ENCODE data around the gene GP2. TPM values are rescaled to one million over a fixed set of nuclear protein-coding genes. Genes with fewer than 3 reads are reported as not detected.

GP2 gene
- total RNA-seq, 4 donors from 2014 or later, result 0.98 to 7.8 (median 2.7) TPM

DNA sequence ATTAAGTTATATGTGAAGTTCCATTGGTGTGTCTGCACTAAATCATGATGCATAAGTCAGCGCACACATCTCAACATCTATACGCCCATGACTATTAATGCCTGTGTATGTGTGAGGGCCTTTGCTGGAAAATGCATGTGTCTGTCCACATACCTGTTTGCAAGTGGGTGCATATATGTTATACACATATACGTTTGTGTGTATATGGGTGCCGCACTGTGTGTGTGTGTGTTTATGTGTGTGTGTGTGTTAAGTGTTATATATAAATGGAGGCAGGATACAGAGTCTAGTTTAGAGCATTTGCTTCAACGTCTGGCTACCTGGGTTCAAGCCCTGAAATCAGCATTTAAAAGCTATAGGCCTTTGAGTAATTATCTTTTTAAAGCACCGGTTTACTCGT is 19.5 kb downstream of the GP2 start:
- TF ChIP-seq EP300 (IDR thresholded peaks at IDR 0.05) (no peak), POLR2A (IDR thresholded peaks at IDR 0.05) (no peak)
- TF ChIP-seq, protein P1, sequence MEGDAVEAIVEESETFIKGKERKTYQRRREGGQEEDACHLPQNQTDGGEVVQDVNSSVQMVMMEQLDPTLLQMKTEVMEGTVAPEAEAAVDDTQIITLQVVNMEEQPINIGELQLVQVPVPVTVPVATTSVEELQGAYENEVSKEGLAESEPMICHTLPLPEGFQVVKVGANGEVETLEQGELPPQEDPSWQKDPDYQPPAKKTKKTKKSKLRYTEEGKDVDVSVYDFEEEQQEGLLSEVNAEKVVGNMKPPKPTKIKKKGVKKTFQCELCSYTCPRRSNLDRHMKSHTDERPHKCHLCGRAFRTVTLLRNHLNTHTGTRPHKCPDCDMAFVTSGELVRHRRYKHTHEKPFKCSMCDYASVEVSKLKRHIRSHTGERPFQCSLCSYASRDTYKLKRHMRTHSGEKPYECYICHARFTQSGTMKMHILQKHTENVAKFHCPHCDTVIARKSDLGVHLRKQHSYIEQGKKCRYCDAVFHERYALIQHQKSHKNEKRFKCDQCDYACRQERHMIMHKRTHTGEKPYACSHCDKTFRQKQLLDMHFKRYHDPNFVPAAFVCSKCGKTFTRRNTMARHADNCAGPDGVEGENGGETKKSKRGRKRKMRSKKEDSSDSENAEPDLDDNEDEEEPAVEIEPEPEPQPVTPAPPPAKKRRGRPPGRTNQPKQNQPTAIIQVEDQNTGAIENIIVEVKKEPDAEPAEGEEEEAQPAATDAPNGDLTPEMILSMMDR (IDR thresholded peaks at IDR 0.05), result no peak
- Histone ChIP-seq H3K4me3 (no peak overlapping the region), H3K9me3 (no peaks in the 10 kb centered on the region), H3K4me1 (no peaks in the 10 kb centered on the region), H3K27me3 (no peaks in the 10 kb centered on the region), H3K27ac (no peak overlapping the region), H3K36me3 (no peaks in the 10 kb centered on the region)
- WGBS, 2 donors, result 88 to 90% methylated on average over 7 of the region's 7 CpGs
- no peak for DNase-seq (ENCODE audit: low spot score in 2 of 2)

DNA sequence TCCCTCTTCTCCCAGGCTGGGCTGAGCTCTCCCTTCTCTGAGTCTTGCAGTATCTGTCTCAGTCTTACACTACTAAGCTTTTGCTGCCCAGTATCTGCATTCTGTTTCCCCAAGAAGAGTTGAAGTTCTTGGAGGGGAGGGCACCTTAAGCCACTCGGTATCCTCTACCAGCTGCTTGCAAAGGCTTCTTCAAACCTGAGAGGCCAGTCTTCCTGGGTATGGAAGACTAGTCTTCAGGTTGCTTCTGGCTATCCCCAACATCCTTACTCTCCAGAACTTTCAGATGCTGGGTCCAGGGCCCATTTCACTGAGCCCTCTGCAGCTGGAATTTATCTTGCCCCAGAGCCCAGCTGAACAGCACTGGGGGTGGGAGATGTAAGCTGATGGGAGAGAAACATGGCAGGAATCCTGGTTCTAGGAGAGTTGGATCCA is 20.1 kb downstream of the GP2 start:
- no peaks in the 10 kb centered on the region for H3K4me1 ChIP-seq
- DNase-seq (ENCODE audit: low spot score in 2 of 2), result no peak
- TF ChIP-seq, protein P1 (IDR thresholded peaks at IDR 0.05), result no peak
- TF ChIP-seq POLR2A (IDR thresholded peaks at IDR 0.05), result no peak
- TF ChIP-seq EP300 (IDR thresholded peaks at IDR 0.05), result no peak
- WGBS, 2 donors, result 81 to 87% methylated on average over 1 of the region's 1 CpG
- no peak overlapping the region for H3K4me3 ChIP-seq
- no peaks in the 10 kb centered on the region for H3K27me3 ChIP-seq
- no peak overlapping the region for H3K27ac ChIP-seq
- H3K9me3 ChIP-seq, result no peaks in the 10 kb centered on the region
- no peaks in the 10 kb centered on the region for H3K36me3 ChIP-seq

DNA sequence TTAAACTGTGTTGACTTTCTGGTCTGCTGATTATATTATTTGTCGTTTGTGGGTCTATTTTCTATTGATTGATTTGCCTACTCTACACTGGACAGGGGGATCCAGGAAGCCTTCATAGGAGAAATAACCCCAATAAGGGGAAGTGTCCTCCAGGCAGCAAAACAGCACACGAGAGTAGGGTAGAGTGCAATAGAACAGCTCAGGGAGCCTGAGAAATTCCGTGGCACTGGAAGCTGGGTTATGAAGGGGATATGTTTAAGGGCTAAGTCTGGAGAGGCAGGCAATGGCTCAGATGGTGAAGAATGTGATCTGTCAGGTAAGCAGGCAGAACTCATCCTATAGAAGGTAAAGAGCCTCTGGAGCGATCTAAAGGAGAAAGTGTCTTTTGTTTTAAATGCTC is 20.9 kb downstream of the GP2 start:
- 67 to 69% methylated on average over 4 of the region's 4 CpGs for WGBS, 2 donors
- TF ChIP-seq EP300 (IDR thresholded peaks at IDR 0.05) (no peak), POLR2A (IDR thresholded peaks at IDR 0.05) (no peak)
- TF ChIP-seq, protein P1 (IDR thresholded peaks at IDR 0.05), result no peak
- no peak for DNase-seq (ENCODE audit: low spot score in 2 of 2)
- no peak overlapping the region for H3K27ac ChIP-seq
- H3K27me3 ChIP-seq, result no peaks in the 10 kb centered on the region
- H3K9me3 ChIP-seq, result no peaks in the 10 kb centered on the region
- H3K36me3 ChIP-seq, result no peaks in the 10 kb centered on the region
- H3K4me1 ChIP-seq, result no peaks in the 10 kb centered on the region
- H3K4me3 ChIP-seq, result no peak overlapping the region

DNA sequence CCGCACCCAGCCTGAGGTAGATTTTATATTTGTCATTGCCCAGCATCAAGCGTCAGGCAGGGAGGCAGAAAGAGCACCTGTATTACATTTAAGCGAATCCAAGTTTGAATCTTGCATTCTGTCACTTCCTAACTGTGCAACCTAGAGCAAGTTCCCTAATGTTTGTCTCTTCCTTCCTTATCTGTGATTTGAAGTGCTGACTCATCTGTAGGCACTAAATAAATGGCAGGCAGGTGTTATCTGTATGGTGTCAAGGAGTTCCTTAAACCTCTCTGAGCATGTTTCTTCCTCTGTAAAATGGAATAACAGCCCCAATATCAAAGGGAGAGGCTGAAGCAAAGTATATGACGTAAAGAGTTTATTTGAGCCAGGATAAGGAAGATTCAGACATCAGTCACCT is 24.3 kb downstream of the GP2 start:
- Histone ChIP-seq H3K27ac (no peak overlapping the region), H3K27me3 (no peaks in the 10 kb centered on the region), H3K4me3 (no peak overlapping the region), H3K9me3 (no peaks in the 10 kb centered on the region), H3K4me1 (no peaks in the 10 kb centered on the region), H3K36me3 (no peaks in the 10 kb centered on the region)
- 65 to 69% methylated on average over 4 of the region's 4 CpGs for WGBS, 2 donors
- TF ChIP-seq, protein P1 (IDR thresholded peaks at IDR 0.05), result no peak
- TF ChIP-seq EP300 (IDR thresholded peaks at IDR 0.05) (no peak), POLR2A (IDR thresholded peaks at IDR 0.05) (no peak)
- DNase-seq (ENCODE audit: low spot score in 2 of 2), result no peak

DNA sequence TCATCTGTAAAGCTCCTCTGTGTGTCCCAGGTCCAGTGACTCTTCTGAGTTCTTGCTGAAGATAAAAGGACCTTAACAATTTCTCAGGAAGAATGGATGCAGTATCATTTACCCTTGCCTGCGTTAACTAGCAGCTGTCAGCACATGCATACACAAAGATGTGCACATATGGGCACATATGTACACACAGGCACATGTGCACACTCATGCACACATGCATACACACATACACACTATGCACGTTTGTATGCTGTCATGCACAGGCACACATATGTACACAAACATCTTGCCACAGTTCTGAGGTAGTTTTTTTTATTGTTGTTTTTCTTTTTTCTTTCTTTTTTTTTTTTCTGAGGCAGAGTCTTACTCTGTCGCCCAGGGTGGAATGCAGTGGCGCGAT is 24.9 kb downstream of the GP2 start:
- Histone ChIP-seq H3K27ac (no peak overlapping the region), H3K9me3 (no peaks in the 10 kb centered on the region), H3K4me3 (no peak overlapping the region), H3K27me3 (no peaks in the 10 kb centered on the region), H3K4me1 (no peaks in the 10 kb centered on the region), H3K36me3 (no peaks in the 10 kb centered on the region)
- TF ChIP-seq EP300 (IDR thresholded peaks at IDR 0.05) (no peak), POLR2A (IDR thresholded peaks at IDR 0.05) (no peak)
- TF ChIP-seq, protein P1 (IDR thresholded peaks at IDR 0.05), result no peak
- no peak for DNase-seq (ENCODE audit: low spot score in 2 of 2)
- WGBS, 2 donors, result 65 to 68% methylated on average over 5 of the region's 5 CpGs

Measured in tibial nerve (tissue), 4 donors.